GM18499 (cell line): ENCODE measurements around the gene WBP4.
"Not testable (repeated sequence)": the region's sequence is repeated elsewhere in the genome, so short reads cannot be mapped to it uniquely, and the experiment has no call there.

Experiments used
- ATAC-seq: cut with Tn5 transposase; IDR thresholded peaks from one replicate; pipeline ENCODE4 v1.9.1; 2021; ENCODE audit warnings: moderate number of reproducible peaks; ENCODE audit not compliant: insufficient read depth, unreplicated experiment

The WBP4 gene

DNA sequence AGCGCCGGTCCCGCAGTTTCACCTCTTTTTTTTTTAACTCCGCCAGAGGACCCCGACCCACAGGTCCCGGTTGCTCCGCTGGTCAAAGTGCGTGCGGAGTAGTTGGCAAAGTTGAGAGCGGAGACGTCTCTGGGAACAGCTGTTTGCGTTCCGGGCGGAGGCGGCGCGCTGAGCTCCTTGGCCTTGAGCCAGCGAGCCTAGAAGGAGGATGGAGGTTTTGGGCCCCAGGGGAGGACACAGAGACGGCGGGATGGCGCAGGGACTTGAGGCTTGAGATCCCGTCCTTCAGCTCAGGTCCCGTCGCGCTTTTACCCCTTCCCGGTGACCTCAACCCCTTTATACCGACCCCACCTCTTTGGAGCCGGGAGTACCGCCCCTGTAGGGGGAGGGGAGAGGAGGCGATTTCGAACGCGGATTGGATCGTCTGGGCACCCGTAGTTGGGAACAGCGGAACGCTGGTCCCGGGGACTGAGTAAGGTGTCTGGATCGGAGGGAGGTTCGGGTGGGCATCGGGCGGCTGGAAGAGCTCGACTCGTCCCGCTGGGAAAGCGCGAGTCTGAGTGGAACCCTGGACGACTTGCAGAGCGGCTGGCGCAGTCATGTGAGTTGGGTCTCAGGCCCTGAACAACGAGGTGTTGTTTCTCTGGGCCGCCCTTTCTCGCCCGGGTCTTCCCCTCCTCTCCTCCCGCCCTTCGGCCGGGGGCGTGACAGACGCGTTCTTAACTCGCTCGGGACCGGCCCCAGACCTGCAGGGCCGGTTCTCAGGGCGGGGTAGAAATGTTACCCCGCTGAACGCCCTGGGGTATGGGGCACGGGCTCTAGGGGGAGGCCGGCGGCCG, at the start of gene WBP4:
Gene WBP4, plus strand, starts transcription at position 435 of the 839 bp plus-strand sequence. Its CDS starts 165 bp downstream, at position 600.
- peak; percentile 66 for ATAC-seq

- ATAC-seq, result no peak
Observed at GRCh38 chr13:41012536-41012935, 48.8 kb upstream of the WBP4 start.

GRCh38 chr13:41013835-41014234, 47.5 kb upstream of the WBP4 start:
- no peak for ATAC-seq

GRCh38 chr13:41015920-41016319, 45.4 kb upstream of the WBP4 start:
- no peak for ATAC-seq

GRCh38 chr13:41017159-41017558, 44.1 kb upstream of the WBP4 start:
- ATAC-seq, result no peak

GRCh38 chr13:41017817-41018601, 43.3 kb upstream of the WBP4 start:
- ATAC-seq, result no peak

GRCh38 chr13:41018602-41018948, 42.7 kb upstream of the WBP4 start:
- no peak for ATAC-seq

DNA sequence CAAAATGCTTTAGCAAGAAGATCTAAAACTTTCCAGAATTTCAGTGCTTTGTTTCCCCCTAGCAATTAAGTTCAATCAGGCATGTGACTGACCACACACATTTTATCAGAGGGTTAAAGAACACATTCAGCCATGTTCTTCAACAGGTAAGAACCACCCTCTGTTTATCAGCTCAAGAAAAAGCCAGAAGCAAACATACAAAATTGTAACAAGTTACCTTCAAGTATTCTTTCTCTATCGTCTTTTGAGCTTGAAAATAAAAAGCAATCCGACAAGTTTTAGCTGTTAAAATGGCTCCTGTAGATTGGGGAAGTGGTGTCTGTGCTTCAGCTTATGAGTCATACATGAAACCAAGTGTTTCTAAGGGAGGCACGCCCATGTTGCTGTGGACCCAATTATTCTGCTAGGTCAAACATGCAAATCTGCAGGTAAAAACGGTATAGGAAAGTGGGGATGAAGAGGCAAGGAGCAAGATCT, 42.3 kb upstream of the WBP4 start, which contains the start of gene ELF1:
Gene ELF1, minus strand, starts transcription at position 306 of the 477 bp plus-strand sequence. CDS start 37,262 bp downstream, outside the sequence.
- ATAC-seq, result peak; percentile 75

DNA sequence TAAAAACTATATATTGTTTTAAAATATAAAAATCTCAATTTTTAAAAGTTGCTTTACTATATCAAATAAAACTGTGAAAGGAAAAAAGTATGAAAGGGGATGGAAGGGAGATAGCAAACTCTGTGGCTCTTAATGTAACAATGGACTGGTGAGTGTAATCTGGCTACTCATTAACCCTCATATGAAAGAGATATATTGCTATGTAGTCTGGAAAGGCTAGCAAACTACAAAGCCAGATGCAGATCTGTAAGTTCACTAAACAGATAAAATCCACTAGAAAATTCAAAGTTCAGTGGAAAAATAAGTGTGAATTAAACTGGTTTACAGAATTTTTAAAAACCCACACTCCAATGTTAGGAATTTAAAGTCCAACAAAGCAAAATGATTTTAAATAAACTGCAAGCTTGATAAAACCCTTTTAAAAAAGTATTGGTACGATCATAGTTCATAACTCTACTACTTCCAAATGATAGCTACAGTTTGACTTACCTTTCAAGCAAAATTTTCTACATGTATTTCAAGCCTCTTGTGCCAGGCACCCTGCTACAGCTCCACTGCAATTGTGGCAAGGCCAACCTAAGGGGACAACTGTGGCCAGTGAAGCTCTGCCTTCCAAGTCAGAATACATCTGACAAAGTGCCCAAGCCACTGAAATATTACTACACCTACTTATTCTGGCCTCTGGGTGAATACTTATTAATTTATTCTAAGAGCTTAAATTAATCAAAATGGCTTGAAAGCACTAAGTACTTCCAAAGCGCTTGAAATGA, 41.5 kb upstream of the WBP4 start:
- ATAC-seq, result no peak

DNA sequence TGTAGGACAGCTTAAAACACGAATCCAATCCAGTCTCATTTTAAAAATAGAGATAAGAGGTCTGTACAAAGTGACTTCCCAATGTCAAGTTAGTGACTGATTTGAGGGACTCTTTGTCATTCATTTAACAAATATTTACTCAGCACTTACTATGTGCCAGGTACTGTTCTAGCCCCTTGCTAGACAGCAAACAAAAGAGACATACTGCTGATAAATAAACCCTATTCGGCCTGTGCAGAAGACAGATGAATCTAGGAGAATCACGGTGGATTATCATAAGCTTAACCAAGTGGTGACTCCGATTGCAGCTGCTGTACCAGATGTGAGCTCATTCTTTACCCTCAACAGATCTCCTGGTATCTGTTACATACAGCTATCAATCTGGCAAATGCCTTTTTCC, 35.8 kb upstream of the WBP4 start:
- ATAC-seq, result no peak

- no peak for ATAC-seq
Observed at GRCh38 chr13:41026788-41027187, 34.5 kb upstream of the WBP4 start.

GRCh38 chr13:41028051-41028450, 33.3 kb upstream of the WBP4 start:
- no peak for ATAC-seq

GRCh38 chr13:41029629-41030028, 31.7 kb upstream of the WBP4 start:
- no peak for ATAC-seq

- no peak for ATAC-seq
Observed at GRCh38 chr13:41032691-41033376, 28.5 kb upstream of the WBP4 start.

DNA sequence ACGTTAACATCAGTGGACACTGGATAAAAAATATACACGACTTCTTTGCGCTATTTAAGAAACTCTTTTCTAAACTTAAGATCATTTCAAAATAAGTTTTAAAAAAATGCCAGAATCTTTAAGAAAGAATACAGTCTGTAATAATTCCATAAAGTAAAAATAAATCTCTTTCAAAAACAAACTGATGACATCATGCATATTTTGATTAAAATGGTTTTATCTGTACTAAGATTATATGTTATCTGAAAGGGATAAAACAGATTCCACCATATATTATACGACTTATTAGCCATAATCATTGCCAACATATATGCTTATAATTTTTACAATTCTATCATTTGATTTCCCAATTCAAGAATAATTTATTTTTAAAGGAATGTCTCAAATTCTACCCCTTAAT, 26.9 kb upstream of the WBP4 start:
- ATAC-seq, result no peak

GRCh38 chr13:41034881-41035280, 26.4 kb upstream of the WBP4 start:
- ATAC-seq, result no peak

DNA sequence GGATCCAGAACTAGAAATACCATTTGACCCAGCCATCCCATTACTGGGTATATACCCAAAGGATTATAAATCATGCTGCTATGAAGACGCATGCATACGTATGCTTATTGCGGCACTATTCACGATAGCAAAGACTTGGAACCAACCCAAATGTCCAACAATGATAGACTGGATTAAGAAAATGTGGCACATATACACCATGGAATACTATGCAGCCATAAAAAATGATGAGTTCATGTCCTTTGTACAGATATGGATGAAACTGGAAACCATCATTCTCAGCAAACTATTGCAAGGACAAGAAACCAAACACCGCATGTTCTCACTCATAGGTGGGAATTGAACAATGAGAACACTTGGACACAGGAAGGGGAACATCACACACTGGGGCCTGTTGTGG, 24.8 kb upstream of the WBP4 start:
- not testable (repeated sequence) for ATAC-seq

- ATAC-seq, result no peak
Observed at GRCh38 chr13:41039746-41040145, 21.6 kb upstream of the WBP4 start.

DNA sequence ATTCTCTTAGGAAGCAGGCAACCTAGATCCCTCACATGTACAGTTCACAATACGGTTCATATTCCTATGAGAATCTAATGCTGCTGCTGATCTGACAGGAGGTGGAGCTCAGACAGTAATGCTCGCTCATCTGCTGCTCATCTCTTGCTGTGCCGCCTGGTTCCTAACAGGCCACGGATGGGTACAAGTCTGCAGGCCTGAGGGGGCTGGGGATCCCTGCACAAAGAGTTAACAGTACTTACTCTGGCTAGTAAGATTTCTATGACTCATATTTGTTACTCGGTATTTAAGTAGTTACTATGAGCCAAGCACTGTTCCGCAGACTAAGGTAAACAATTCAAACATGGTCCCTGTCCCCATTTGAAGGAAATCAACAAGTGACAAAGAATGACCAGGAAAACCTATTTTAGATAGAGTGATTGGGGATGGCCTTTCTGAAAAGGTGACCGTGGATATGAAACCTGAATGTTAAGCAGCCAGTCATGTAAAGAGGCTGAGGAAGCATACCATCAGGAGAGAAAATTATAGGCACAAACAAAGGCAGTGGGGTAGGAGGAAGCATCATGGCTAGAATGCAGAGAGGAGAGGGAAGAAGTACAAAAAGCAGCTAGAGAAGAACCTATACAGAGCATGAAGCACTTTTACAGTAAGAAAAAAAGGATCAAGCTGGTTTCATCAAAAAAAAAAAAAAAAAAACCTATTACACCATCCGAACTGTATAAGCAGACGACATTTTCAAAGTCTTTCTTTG, 20.6 kb upstream of the WBP4 start:
- ATAC-seq, result no peak
